Fibroblast of pulmonary artery (primary cell): Measurements from ENCODE around the gene SNTB2.

Experiments used
- DNase-seq: peaks from one replicate; pipeline ENCODE4 v3.0.0-alpha.2; 2010; ENCODE audit warnings: low read depth
- H3K4me3 ChIP-seq: replicated peaks from 2 replicates; pipeline ENCODE4 v1.5.1; 2011; ENCODE audit warnings: low read depth, mild to moderate bottlenecking, control low read depth, low read length, moderate library complexity
- CTCF ChIP-seq: IDR thresholded peaks from 2 replicates; pipeline ENCODE4 v1.5.1; 2011; ENCODE audit warnings: mild to moderate bottlenecking, control low read depth, low read length, inconsistent platforms; ENCODE audit errors: missing control alignments

Gene SNTB2

GRCh38 chr16:69326172-69326873 lies 139.4 kb downstream of the SNTB2 start:
- DNase-seq, result no peak
- TF ChIP-seq CTCF, result no peak
- no peak overlapping the region for H3K4me3 ChIP-seq

GRCh38 chr16:69327585-69328310 lies 140.8 kb downstream of the SNTB2 start:
- TF ChIP-seq CTCF, result no peak
- no peak for DNase-seq
- no peak overlapping the region for H3K4me3 ChIP-seq

- peak; percentile 13 for DNase-seq
- H3K4me3 ChIP-seq, result peak overlapping the region; percentile 69
- no peak for TF ChIP-seq CTCF
Observed at GRCh38 chr16:69328854-69329316, 141.9 kb downstream of the SNTB2 start.

GRCh38 chr16:69329369-69330285 lies 142.7 kb downstream of the SNTB2 start:
- peak overlapping the region; percentile 69 for H3K4me3 ChIP-seq
- TF ChIP-seq CTCF, result no peak
- DNase-seq, result peak; percentile 17

GRCh38 chr16:69330286-69331109 lies 143.5 kb downstream of the SNTB2 start, which contains the start of gene PDF:
PDF (minus strand) TSS chr16:69330588; CDS start chr16:69330570, 18 bp downstream.
- H3K4me3 ChIP-seq, result peak within 1 kb of the TSS; percentile 69
- DNase-seq, result peak; percentile 92
- no peak for TF ChIP-seq CTCF

- no peak for DNase-seq
- no peak for TF ChIP-seq CTCF
- no peak overlapping the region for H3K4me3 ChIP-seq
Observed at GRCh38 chr16:69334696-69335095, 147.7 kb downstream of the SNTB2 start.
